DMS114 treated with DMSO at 0.1 percent for 48 hours (cell line): ENCODE data around the gene OPALIN.

Experiments
- DNase-seq: peaks from one replicate; lab custom pipeline; 2025; ENCODE audit not compliant: unreplicated experiment; lab: John Stamatoyannopoulos, UW

OPALIN gene

GRCh38 chr10:96301616-96302015 lies 57.2 kb downstream of the OPALIN start:
- no peak for DNase-seq

GRCh38 chr10:96299383-96299782 lies 59.4 kb downstream of the OPALIN start:
- no peak for DNase-seq

- DNase-seq, result no peak
These were observed 60.4 kb downstream of the OPALIN start for GRCh38 chr10:96298362-96298761.

- no peak for DNase-seq
These were observed 61.3 kb downstream of the OPALIN start for GRCh38 chr10:96297486-96297885.

- no peak for DNase-seq
These were observed 63.3 kb downstream of the OPALIN start for GRCh38 chr10:96295475-96295874.
